GOT3 (cell line): ENCODE results near the gene XXYLT1.
"Not testable (repeated sequence)": the region's sequence is repeated elsewhere in the genome, so short reads cannot be mapped to it uniquely, and the experiment has no call there.

Source experiments
- DNase-seq: peaks from one replicate; lab custom pipeline; 2025; ENCODE audit warnings: mixed read lengths; lab: John Stamatoyannopoulos, UW

The XXYLT1 gene

GRCh38 chr3:195096484-195097330 lies 174.3 kb downstream of the XXYLT1 start:
- no peak for DNase-seq

GRCh38 chr3:195096053-195096452 lies 174.9 kb downstream of the XXYLT1 start:
- DNase-seq = no peak

GRCh38 chr3:195095704-195096036 lies 175.3 kb downstream of the XXYLT1 start:
- no peak for DNase-seq

GRCh38 chr3:195095035-195095703 lies 175.8 kb downstream of the XXYLT1 start:
- DNase-seq = no peak

- no peak for DNase-seq
These were observed 176.6 kb downstream of the XXYLT1 start for GRCh38 chr3:195094191-195094921.

- DNase-seq = no peak
These were observed 177.2 kb downstream of the XXYLT1 start for GRCh38 chr3:195093731-195094130.

GRCh38 chr3:195087840-195088601 lies 182.9 kb downstream of the XXYLT1 start:
- not testable (repeated sequence) for DNase-seq

GRCh38 chr3:195087328-195087727 lies 183.6 kb downstream of the XXYLT1 start:
- no peak for DNase-seq

GRCh38 chr3:195086885-195087284 lies 184.1 kb downstream of the XXYLT1 start:
- DNase-seq = no peak

- DNase-seq = no peak
These were observed 184.6 kb downstream of the XXYLT1 start for GRCh38 chr3:195086341-195086740.

GRCh38 chr3:195085356-195086130 lies 185.4 kb downstream of the XXYLT1 start:
- DNase-seq = no peak

- DNase-seq = no peak
These were observed 186.2 kb downstream of the XXYLT1 start for GRCh38 chr3:195084746-195085145.

- DNase-seq = no peak
These were observed 187.3 kb downstream of the XXYLT1 start for GRCh38 chr3:195083659-195084058.

GRCh38 chr3:195082811-195083210 lies 188.1 kb downstream of the XXYLT1 start:
- no peak for DNase-seq

- DNase-seq = no peak
These were observed 189.6 kb downstream of the XXYLT1 start for GRCh38 chr3:195081242-195081963.

- DNase-seq = no peak
These were observed 190.3 kb downstream of the XXYLT1 start for GRCh38 chr3:195080571-195081151.

- DNase-seq = no peak
These were observed 190.8 kb downstream of the XXYLT1 start for GRCh38 chr3:195080125-195080524.

GRCh38 chr3:195079636-195080035 lies 191.3 kb downstream of the XXYLT1 start:
- no peak for DNase-seq

- DNase-seq = no peak
These were observed 192.0 kb downstream of the XXYLT1 start for GRCh38 chr3:195078891-195079440.
